Measurements from ENCODE around the gene PLA2G2C. TPM values are rescaled to one million over a fixed set of nuclear protein-coding genes. Genes with fewer than 3 reads are reported as not detected.

Gene PLA2G2C
- total RNA-seq, 3 donors from 2014 or later (not counting 1 experiment from before 2014, with no cell fraction given), result not detected

GRCh38 chr1:20211511-20211931 lies 25.2 kb upstream of the PLA2G2C start:
- H3K36me3 ChIP-seq (ENCODE audit: control insufficient read depth, insufficient read depth, low read length), result no peaks in the 10 kb centered on the region
- no peaks in the 10 kb centered on the region for H3K36me3 Mint-ChIP-seq
- H3K9me3 ChIP-seq (ENCODE audit: control insufficient read depth, insufficient read depth, low read length), result no peaks in the 10 kb centered on the region
- ATAC-seq (no peak), DNase-seq (no peak)
- no peak overlapping the region for H3K4me3 Mint-ChIP-seq
- intact Hi-C loops (cut with micrococcal nuclease), result no loop called here
- peaks cover 0 to 9% of the 10 kb centered on the region in 2 donors for H3K4me1 Mint-ChIP-seq
- no peaks in the 10 kb centered on the region for H3K27me3 ChIP-seq (ENCODE audit: control insufficient read depth, insufficient read depth, low read length)
- peaks cover 33 to 36% of the 10 kb centered on the region in 2 donors for H3K27me3 Mint-ChIP-seq (ENCODE audit: low read depth in 2 of 2)
- TF ChIP-seq CTCF (IDR thresholded peaks at IDR 0.05), result no peak
- H3K27ac Mint-ChIP-seq, result no peak overlapping the region
- no peak overlapping the region for H3K4me3 ChIP-seq (ENCODE audit: low read length)
- peaks cover 13% of the 10 kb centered on the region for H3K4me1 ChIP-seq (ENCODE audit: control insufficient read depth, insufficient read depth, low read length)
- no peak overlapping the region for H3K27ac ChIP-seq (ENCODE audit: low read length)
- WGBS (ENCODE audit: insufficient coverage), result 85% methylated on average over 4 of the region's 4 CpGs
- H3K9me3 Mint-ChIP-seq, result no peaks in the 10 kb centered on the region

GRCh38 chr1:20210736-20211460 lies 24.6 kb upstream of the PLA2G2C start:
- ATAC-seq (no peak), DNase-seq (no peak)
- H3K4me1 ChIP-seq (ENCODE audit: control insufficient read depth, insufficient read depth, low read length), result peaks cover 13% of the 10 kb centered on the region
- intact Hi-C loops (cut with micrococcal nuclease), result no loop called here
- no peak overlapping the region for H3K27ac ChIP-seq (ENCODE audit: low read length)
- no peak overlapping the region for H3K4me3 ChIP-seq (ENCODE audit: low read length)
- no peaks in the 10 kb centered on the region for H3K36me3 ChIP-seq (ENCODE audit: control insufficient read depth, insufficient read depth, low read length)
- no peaks in the 10 kb centered on the region for H3K27me3 ChIP-seq (ENCODE audit: control insufficient read depth, insufficient read depth, low read length)
- no peaks in the 10 kb centered on the region for H3K9me3 ChIP-seq (ENCODE audit: control insufficient read depth, insufficient read depth, low read length)
- peaks cover 0 to 9% of the 10 kb centered on the region in 2 donors for H3K4me1 Mint-ChIP-seq
- WGBS (ENCODE audit: insufficient coverage), result 91% methylated on average over 10 of the region's 10 CpGs
- H3K27ac Mint-ChIP-seq, result no peak overlapping the region
- no peak overlapping the region for H3K4me3 Mint-ChIP-seq
- H3K9me3 Mint-ChIP-seq, result no peaks in the 10 kb centered on the region
- H3K27me3 Mint-ChIP-seq (ENCODE audit: low read depth in 2 of 2), result peaks cover 29 to 30% of the 10 kb centered on the region in 2 donors
- H3K36me3 Mint-ChIP-seq, result no peaks in the 10 kb centered on the region
- no peak for TF ChIP-seq CTCF (IDR thresholded peaks at IDR 0.05)

- H3K9me3 Mint-ChIP-seq, result no peaks in the 10 kb centered on the region
- H3K4me1 Mint-ChIP-seq, result peaks cover 0 to 9% of the 10 kb centered on the region in 2 donors
- Histone ChIP-seq H3K36me3 (ENCODE audit: control insufficient read depth, insufficient read depth, low read length) (no peaks in the 10 kb centered on the region), H3K27me3 (ENCODE audit: control insufficient read depth, insufficient read depth, low read length) (no peaks in the 10 kb centered on the region), H3K4me3 (ENCODE audit: low read length) (no peak overlapping the region), H3K9me3 (ENCODE audit: control insufficient read depth, insufficient read depth, low read length) (no peaks in the 10 kb centered on the region), H3K27ac (ENCODE audit: low read length) (no peak overlapping the region), H3K4me1 (ENCODE audit: control insufficient read depth, insufficient read depth, low read length) (peaks cover 13% of the 10 kb centered on the region)
- peaks cover 16% of the 10 kb centered on the region in 2 donors for H3K27me3 Mint-ChIP-seq (ENCODE audit: low read depth in 2 of 2)
- DNase-seq (no peak), ATAC-seq (no peak)
- intact Hi-C loops (cut with micrococcal nuclease), result no loop called here
- no peaks in the 10 kb centered on the region for H3K36me3 Mint-ChIP-seq
- WGBS (ENCODE audit: insufficient coverage), result 72% methylated on average over 4 of the region's 4 CpGs
- H3K4me3 Mint-ChIP-seq, result no peak overlapping the region
- H3K27ac Mint-ChIP-seq, result no peak overlapping the region
- no peak for TF ChIP-seq CTCF (IDR thresholded peaks at IDR 0.05)
Measured at GRCh38 chr1:20209471-20209870, 23.2 kb upstream of the PLA2G2C start.

GRCh38 chr1:20207546-20207945 lies 21.2 kb upstream of the PLA2G2C start:
- H3K27ac Mint-ChIP-seq, result no peak overlapping the region
- DNase-seq, result no peak

More at GRCh38 chr1:20207546-20207945, 21.2 kb upstream of the PLA2G2C start:
- Mint-ChIP-seq H3K36me3 (no peaks in the 10 kb centered on the region), H3K27me3 (ENCODE audit: low read depth in 2 of 2) (peaks cover 10 to 16% of the 10 kb centered on the region in 2 donors), H3K4me1 (peaks cover 0 to 3% of the 10 kb centered on the region in 2 donors), H3K4me3 (no peak overlapping the region), H3K9me3 (no peaks in the 10 kb centered on the region)
- intact Hi-C loops (cut with micrococcal nuclease), result no loop called here
- H3K36me3 ChIP-seq (ENCODE audit: control insufficient read depth, insufficient read depth, low read length), result no peaks in the 10 kb centered on the region
- no peak overlapping the region for H3K4me3 ChIP-seq (ENCODE audit: low read length)
- TF ChIP-seq CTCF (IDR thresholded peaks at IDR 0.05), result no peak
- H3K27ac ChIP-seq (ENCODE audit: low read length), result no peak overlapping the region
- H3K27me3 ChIP-seq (ENCODE audit: control insufficient read depth, insufficient read depth, low read length), result no peaks in the 10 kb centered on the region
- 92% methylated on average over 1 of the region's 4 CpGs for WGBS (ENCODE audit: insufficient coverage)
- H3K9me3 ChIP-seq (ENCODE audit: control insufficient read depth, insufficient read depth, low read length), result no peaks in the 10 kb centered on the region
- ATAC-seq, result no peak
- H3K4me1 ChIP-seq (ENCODE audit: control insufficient read depth, insufficient read depth, low read length), result peaks cover 6% of the 10 kb centered on the region

Data from natural killer cell (primary cell).